K562 (cell line): ENCODE data around the gene MRPL55.

Experiments used
- BHLHE40 ChIP-seq: IDR thresholded peaks from 2 replicates; pipeline ENCODE4 v1.6.1; 2011; ENCODE audit warnings: low read length, improper control_type of control experiment
- FOS ChIP-seq: IDR thresholded peaks from 3 replicates; pipeline ENCODE4 v1.6.1; 2011; ENCODE audit not compliant: insufficient read length; ENCODE audit errors: extremely low read depth
- LARP7 ChIP-seq: fragments of 450-650 bp; IDR thresholded peaks from 2 replicates; pipeline ENCODE4 v1.6.1; 2016
- MED1 ChIP-seq: sonication (generic); formaldehyde crosslinking; IDR thresholded peaks from 2 replicates; pipeline ENCODE4 v1.8.1; 2023; ENCODE audit warnings: missing genetic modification reagents, borderline replicate concordance
- POLR2A ChIP-seq: fragments of 450-650 bp; conservative IDR thresholded peaks from 2 replicates; pipeline ENCODE4 v1.6.1; 2016
- USF1 ChIP-seq: sonication (generic); formaldehyde crosslinking; IDR thresholded peaks from 2 replicates; pipeline ENCODE4 v1.9.0; 2022; ENCODE audit warnings: mild to moderate bottlenecking, missing genetic modification reagents
- YY1 ChIP-seq, 3 experiments: IDR thresholded peaks; 2 replicates each; pipeline ENCODE4 v1.6.1; 2011; ENCODE audit warnings: low read length in 2 of 3, mild to moderate bottlenecking in 2 of 3, moderate library complexity in 2 of 3, borderline replicate concordance in 1 of 3, control low read depth in 1 of 3, low read depth in 1 of 3; ENCODE audit not compliant: insufficient read depth in 3 of 3, insufficient replicate concordance in 2 of 3, control insufficient read depth in 1 of 3, insufficient read length in 1 of 3; ENCODE audit errors: extremely low read depth in 1 of 3
- ZNF699 ChIP-seq: fragments of 250-450 bp; sonication (Bioruptor Pico); IDR thresholded peaks from 2 replicates; pipeline ENCODE4 v1.8.0; 2021; ENCODE audit warnings: mild to moderate bottlenecking, moderate library complexity; ENCODE audit not compliant: insufficient replicate concordance

GRCh38 chr1:228155596-228156514 lies 46.8 kb upstream of the MRPL55 start:
- TF ChIP-seq POLR2A (no peak), ZNF699 (CRISPR knock-in tag) (no peak), USF1 (CRISPR knock-in tag) (no peak), BHLHE40 (no peak), MED1 (CRISPR knock-in tag) (no peak), LARP7 (no peak), YY1 (IDR thresholded peaks at IDR 0.05; ENCODE audit: borderline replicate concordance in 1 of 3, control insufficient read depth in 1 of 3, extremely low read depth in 1 of 3, insufficient read depth in 3 of 3, insufficient read length in 1 of 3, insufficient replicate concordance in 2 of 3, low read depth in 1 of 3, low read length in 2 of 3) (no peak), FOS (no peak)
